ENCODE results near the gene OPCML. TPM values are rescaled to one million over a fixed set of nuclear protein-coding genes. Genes with fewer than 3 reads are reported as not detected.

OPCML gene
- total and polyA plus RNA-seq, 4 donors = 16.6 to 70.3 (median 58.1) TPM

DNA sequence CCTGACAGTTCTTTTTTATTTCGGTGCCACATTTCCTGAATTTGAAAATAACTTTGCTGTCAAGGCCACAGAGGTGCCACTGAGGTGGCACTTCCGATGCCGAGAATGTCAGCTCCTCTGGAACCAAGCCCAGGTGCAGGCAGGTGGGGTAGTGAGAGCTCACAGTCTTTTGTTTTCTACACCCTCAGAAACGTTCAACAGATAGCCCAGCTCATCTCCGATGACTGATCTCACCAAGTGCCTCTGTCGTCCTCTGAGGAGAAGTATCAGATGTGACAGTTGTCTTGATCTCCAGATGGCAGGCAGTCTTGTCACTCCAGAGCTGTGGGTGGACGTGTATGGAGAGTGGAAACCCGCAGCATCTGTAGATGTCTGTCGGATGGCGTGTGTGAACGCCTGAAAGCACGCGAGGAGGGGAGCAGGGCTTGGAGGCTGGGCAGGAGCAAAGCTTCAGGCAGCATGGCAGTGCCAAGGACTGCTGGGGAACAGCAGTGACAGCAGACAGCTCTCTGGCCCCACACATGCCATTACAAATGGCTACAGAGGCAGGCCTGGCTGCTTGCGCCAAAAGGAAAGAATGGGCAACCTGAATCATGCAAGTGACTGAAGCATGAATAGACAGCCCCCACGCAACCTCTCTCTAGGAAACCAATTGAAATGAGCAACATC is 877.0 kb downstream of the OPCML start:
- H3K27ac ChIP-seq (ENCODE audit: low read depth, low read length) = no peak overlapping the region
- peaks cover 3% of the 10 kb centered on the region for H3K4me1 ChIP-seq (ENCODE audit: control insufficient read depth, insufficient read depth, low read length)

DNA sequence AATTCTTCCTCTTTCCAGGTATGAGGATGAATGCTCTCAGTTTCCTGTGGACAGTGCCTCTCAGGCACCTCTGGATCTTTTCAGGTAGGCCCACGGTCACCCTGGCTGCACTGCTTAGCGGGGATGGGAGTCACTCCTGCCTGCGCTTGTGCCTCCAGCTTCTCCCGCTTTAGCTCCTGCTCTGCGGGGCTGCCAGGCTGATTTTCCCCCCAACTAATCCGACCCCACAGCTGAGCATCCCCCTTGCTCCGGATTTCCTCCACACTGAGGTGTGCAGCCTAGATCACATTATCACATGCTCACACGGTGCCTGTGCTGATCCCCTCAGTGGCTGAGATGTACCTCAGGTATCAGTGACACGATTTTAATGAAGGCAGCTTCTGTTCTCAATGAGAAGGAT is 879.1 kb downstream of the OPCML start:
- Histone ChIP-seq H3K27me3 (ENCODE audit: control insufficient read depth, insufficient read depth, low read length) (no peaks in the 10 kb centered on the region), H3K36me3 (ENCODE audit: control insufficient read depth, insufficient read depth, low read length) (peaks cover 2% of the 10 kb centered on the region), H3K4me1 (ENCODE audit: control insufficient read depth, insufficient read depth, low read length) (peaks cover 3% of the 10 kb centered on the region), H3K4me3 (ENCODE audit: low read depth, low read length) (no peak overlapping the region), H3K9me3 (ENCODE audit: control insufficient read depth, insufficient read depth, low read length) (no peaks in the 10 kb centered on the region), H3K27ac (ENCODE audit: low read depth, low read length) (no peak overlapping the region)
- DNase-seq (ENCODE audit: low read depth in 4 of 6, low spot score in 6 of 6) = no peak
- 91% methylated on average over 7 of the region's 9 CpGs for WGBS (ENCODE audit: insufficient coverage)

More for the DNA sequence above, 877.0 kb downstream of the OPCML start:
- Histone ChIP-seq H3K36me3 (ENCODE audit: control insufficient read depth, insufficient read depth, low read length) (peaks cover 2% of the 10 kb centered on the region), H3K9me3 (ENCODE audit: control insufficient read depth, insufficient read depth, low read length) (no peaks in the 10 kb centered on the region), H3K4me3 (ENCODE audit: low read depth, low read length) (no peak overlapping the region), H3K27me3 (ENCODE audit: control insufficient read depth, insufficient read depth, low read length) (no peaks in the 10 kb centered on the region)
- WGBS (ENCODE audit: insufficient coverage) = 90% methylated on average over 13 of the region's 15 CpGs
- peak in 2 of 6 donors; percentile 49 to 52 for DNase-seq (ENCODE audit: low read depth in 4 of 6, low spot score in 6 of 6)

DNA sequence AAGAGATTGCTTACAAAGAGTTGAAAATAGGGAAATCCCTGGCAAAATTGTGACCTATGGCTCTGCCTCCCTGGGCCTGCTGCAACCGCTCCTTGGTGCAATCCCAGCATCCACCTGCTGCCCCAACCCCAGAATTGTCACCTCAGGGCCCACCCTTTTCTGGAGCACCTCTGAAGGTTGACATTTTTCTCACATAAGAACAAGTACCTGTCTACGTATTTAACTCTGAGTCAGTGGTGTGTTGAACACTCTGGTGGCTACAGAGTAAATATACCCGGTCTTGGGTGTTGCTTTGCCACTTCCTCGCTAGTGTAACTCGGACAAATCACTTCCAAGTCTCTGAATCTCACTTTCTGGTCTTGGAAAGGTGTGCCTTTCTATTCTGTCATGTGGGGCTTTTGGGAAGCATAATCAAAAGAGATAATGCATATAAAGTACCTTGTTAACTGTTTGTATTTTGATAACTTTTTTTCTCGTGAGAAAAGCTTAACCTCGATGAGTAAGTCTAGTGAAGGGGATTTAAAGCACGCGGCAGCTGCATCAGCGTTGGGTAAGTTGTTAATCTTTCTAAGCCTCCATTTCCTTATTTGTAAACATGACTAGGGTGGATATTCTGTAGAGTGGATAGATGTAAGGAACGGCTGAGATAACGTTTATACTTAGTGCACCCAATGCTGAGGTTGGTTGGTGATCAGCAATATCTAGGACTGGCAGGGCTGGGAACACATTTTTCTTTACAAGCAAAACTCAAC is 881.2 kb downstream of the OPCML start:
- Histone ChIP-seq H3K4me1 (ENCODE audit: control insufficient read depth, insufficient read depth, low read length) (peaks cover 3% of the 10 kb centered on the region), H3K4me3 (ENCODE audit: low read depth, low read length) (no peak overlapping the region), H3K27me3 (ENCODE audit: control insufficient read depth, insufficient read depth, low read length) (no peaks in the 10 kb centered on the region), H3K9me3 (ENCODE audit: control insufficient read depth, insufficient read depth, low read length) (no peaks in the 10 kb centered on the region), H3K36me3 (ENCODE audit: control insufficient read depth, insufficient read depth, low read length) (peaks cover 2% of the 10 kb centered on the region), H3K27ac (ENCODE audit: low read depth, low read length) (no peak overlapping the region)
- DNase-seq (ENCODE audit: low read depth in 4 of 6, low spot score in 6 of 6) = no peak
- WGBS (ENCODE audit: insufficient coverage) = 92% methylated on average over 4 of the region's 12 CpGs

DNA sequence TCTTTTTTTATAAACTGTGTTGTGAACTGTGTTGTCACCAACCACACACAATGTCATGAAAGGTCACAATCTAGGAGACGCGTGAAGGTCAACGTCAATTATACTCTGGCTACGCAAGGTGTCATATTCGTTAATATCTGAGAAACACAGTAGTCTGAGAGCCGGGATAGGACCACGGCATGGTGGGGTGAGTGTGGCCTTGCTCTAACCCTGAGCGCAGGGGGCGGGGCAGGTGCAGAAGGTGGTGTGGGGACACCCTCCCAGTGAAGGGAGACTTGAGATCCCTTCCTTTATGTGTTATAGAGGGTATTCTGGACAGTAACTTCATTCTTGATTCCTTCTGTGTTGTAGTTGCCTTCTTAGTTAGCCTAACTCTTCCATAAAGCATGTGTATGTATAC is 883.0 kb downstream of the OPCML start:
- Histone ChIP-seq H3K36me3 (ENCODE audit: control insufficient read depth, insufficient read depth, low read length) (no peaks in the 10 kb centered on the region), H3K4me3 (ENCODE audit: low read depth, low read length) (no peak overlapping the region), H3K27ac (ENCODE audit: low read depth, low read length) (no peak overlapping the region), H3K4me1 (ENCODE audit: control insufficient read depth, insufficient read depth, low read length) (peaks cover 4% of the 10 kb centered on the region), H3K27me3 (ENCODE audit: control insufficient read depth, insufficient read depth, low read length) (no peaks in the 10 kb centered on the region), H3K9me3 (ENCODE audit: control insufficient read depth, insufficient read depth, low read length) (no peaks in the 10 kb centered on the region)
- no peak for DNase-seq (ENCODE audit: low read depth in 4 of 6, low spot score in 6 of 6)
- 97% methylated on average over 5 of the region's 9 CpGs for WGBS (ENCODE audit: insufficient coverage)

DNA sequence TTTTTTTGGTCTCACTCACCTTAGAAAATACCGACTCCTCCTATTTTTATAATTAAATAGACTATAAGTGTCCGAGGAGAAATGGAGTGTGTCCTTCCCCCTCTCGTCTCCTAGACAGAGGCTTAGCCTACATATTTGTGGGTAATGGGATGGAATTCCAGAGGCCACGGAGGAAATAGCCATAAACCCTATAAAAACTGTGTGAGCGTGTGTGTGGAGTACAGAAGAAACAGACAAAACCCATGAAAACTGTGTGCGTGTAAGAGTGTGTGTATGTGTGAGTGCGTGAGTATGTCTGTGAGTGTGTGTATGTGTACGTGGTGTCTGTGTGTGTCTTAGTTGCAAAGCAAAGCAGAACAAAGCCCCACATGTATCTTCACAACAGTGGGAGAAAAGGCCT is 883.5 kb downstream of the OPCML start:
- WGBS (ENCODE audit: insufficient coverage) = 95% methylated on average over 4 of the region's 8 CpGs
- no peak for DNase-seq (ENCODE audit: low read depth in 4 of 6, low spot score in 6 of 6)
- Histone ChIP-seq H3K36me3 (ENCODE audit: control insufficient read depth, insufficient read depth, low read length) (no peaks in the 10 kb centered on the region), H3K9me3 (ENCODE audit: control insufficient read depth, insufficient read depth, low read length) (no peaks in the 10 kb centered on the region), H3K27ac (ENCODE audit: low read depth, low read length) (no peak overlapping the region), H3K4me1 (ENCODE audit: control insufficient read depth, insufficient read depth, low read length) (peaks cover 4% of the 10 kb centered on the region), H3K4me3 (ENCODE audit: low read depth, low read length) (no peak overlapping the region), H3K27me3 (ENCODE audit: control insufficient read depth, insufficient read depth, low read length) (no peaks in the 10 kb centered on the region)

DNA sequence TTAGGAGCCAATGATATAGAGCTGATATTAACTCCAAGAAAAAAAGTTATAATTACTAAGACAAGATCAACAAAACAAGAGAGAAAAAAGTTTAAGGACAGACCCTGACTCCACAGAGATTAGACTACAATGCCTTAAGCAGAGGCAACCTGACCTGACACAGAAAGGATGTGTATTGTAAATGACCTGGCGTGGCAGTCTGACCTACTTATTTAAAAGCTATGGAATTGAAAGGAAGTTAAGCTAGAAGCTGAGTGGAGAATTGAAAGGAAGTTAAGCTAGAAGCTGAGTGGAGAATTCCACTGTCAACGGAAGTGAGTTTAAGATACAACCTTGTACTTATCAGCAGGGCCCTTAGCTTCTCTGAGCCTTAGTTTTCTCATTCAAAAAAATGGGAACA is 885.4 kb downstream of the OPCML start:
- H3K4me1 ChIP-seq (ENCODE audit: control insufficient read depth, insufficient read depth, low read length) = peaks cover 9% of the 10 kb centered on the region
- H3K27ac ChIP-seq (ENCODE audit: low read depth, low read length) = no peak overlapping the region
- H3K9me3 ChIP-seq (ENCODE audit: control insufficient read depth, insufficient read depth, low read length) = no peaks in the 10 kb centered on the region
- WGBS (ENCODE audit: insufficient coverage) = 100% methylated on average over 1 of the region's 2 CpGs
- no peak overlapping the region for H3K4me3 ChIP-seq (ENCODE audit: low read depth, low read length)
- no peaks in the 10 kb centered on the region for H3K27me3 ChIP-seq (ENCODE audit: control insufficient read depth, insufficient read depth, low read length)
- H3K36me3 ChIP-seq (ENCODE audit: control insufficient read depth, insufficient read depth, low read length) = peaks cover 4% of the 10 kb centered on the region
- DNase-seq (ENCODE audit: low read depth in 4 of 6, low spot score in 6 of 6) = no peak

DNA sequence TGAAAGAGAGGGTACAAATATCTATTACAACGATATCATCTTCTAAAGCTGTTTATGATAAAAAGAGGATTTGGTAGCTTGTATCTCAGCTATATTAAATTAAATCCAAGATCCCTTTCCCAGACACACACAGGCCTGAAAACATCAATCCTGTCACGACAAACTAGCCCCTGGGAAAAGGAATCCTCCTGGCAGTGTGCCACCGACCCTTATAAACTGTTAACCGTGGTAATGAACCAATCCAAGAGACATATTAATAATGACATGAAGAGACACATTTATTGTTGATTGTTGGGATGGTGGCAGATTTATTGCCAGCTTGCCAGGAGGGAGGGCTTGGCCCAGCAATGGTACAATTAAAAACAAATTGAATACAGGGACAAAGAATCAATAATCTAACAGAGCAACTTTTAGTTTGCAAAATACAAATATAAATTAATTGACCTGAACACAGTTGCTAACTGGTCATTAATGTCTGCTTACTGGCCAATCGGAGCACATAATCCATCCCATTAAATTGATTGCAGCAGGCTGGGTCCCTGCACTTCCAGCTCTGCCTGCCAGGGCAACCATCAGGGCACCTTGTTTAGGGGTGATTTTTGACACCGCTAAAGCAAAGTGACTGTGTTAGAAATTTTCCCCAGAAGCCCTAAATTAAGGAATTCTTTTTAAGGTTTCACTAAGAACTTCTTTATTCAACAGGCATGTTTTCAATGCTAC is 887.6 kb downstream of the OPCML start:
- Histone ChIP-seq H3K36me3 (ENCODE audit: control insufficient read depth, insufficient read depth, low read length) (peaks cover 4% of the 10 kb centered on the region), H3K27ac (ENCODE audit: low read depth, low read length) (no peak overlapping the region), H3K27me3 (ENCODE audit: control insufficient read depth, insufficient read depth, low read length) (no peaks in the 10 kb centered on the region), H3K4me3 (ENCODE audit: low read depth, low read length) (no peak overlapping the region), H3K4me1 (ENCODE audit: control insufficient read depth, insufficient read depth, low read length) (peaks cover 9% of the 10 kb centered on the region), H3K9me3 (ENCODE audit: control insufficient read depth, insufficient read depth, low read length) (no peaks in the 10 kb centered on the region)
- no CpG with 5 or more reads among the region's 6 CpGs for WGBS (ENCODE audit: insufficient coverage)
- peak in 2 of 6 donors; percentile 34 to 81 for DNase-seq (ENCODE audit: low read depth in 4 of 6, low spot score in 6 of 6)

DNA sequence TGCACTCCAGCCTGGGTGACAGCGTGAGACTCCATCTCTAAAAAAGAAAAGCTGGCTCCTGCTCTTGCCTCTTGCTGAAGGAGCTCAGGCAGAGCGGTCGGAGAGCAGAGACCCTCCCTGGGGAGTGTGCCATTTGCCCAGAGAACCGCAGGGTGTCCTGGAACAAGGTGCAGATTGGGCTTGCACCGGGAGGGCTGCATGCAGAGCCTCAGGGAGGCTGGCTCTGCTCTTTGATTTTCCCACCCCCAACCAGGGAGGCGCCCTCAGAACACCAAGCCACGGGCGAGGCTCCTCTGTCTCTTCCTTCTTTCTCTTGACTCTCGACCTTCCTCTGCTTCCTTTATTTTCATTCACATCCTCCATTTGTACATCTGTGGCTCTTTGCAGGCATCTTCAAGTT is 889.1 kb downstream of the OPCML start:
- Histone ChIP-seq H3K36me3 (ENCODE audit: control insufficient read depth, insufficient read depth, low read length) (peaks cover 4% of the 10 kb centered on the region), H3K27ac (ENCODE audit: low read depth, low read length) (no peak overlapping the region), H3K4me3 (ENCODE audit: low read depth, low read length) (no peak overlapping the region), H3K27me3 (ENCODE audit: control insufficient read depth, insufficient read depth, low read length) (no peaks in the 10 kb centered on the region), H3K4me1 (ENCODE audit: control insufficient read depth, insufficient read depth, low read length) (peaks cover 9% of the 10 kb centered on the region), H3K9me3 (ENCODE audit: control insufficient read depth, insufficient read depth, low read length) (no peaks in the 10 kb centered on the region)
- DNase-seq (ENCODE audit: low read depth in 4 of 6, low spot score in 6 of 6) = no peak
- WGBS (ENCODE audit: insufficient coverage) = 38% methylated on average over 9 of the region's 9 CpGs

DNA sequence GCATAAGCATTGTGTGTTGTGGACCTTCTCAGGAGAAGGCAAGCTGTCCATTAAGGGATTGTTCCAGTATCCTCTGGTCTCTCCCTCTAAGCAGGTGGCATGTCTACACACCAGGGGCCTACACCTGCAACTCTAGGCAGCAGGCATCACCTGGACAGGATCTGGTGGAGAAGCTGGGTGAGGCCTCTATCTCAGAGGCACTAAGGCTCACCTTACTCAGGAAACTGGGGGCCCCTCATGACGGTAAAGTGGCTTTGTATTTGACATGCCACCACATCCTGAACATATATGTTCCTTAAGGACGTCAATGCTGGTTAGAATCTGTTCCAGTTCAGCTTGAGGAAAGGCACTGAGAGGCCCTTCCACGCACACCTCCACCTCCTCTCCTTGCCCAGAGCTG is 891.3 kb downstream of the OPCML start:
- H3K27me3 ChIP-seq (ENCODE audit: control insufficient read depth, insufficient read depth, low read length) = no peaks in the 10 kb centered on the region
- H3K9me3 ChIP-seq (ENCODE audit: control insufficient read depth, insufficient read depth, low read length) = no peaks in the 10 kb centered on the region
- WGBS (ENCODE audit: insufficient coverage) = 100% methylated on average over 3 of the region's 3 CpGs
- H3K27ac ChIP-seq (ENCODE audit: low read depth, low read length) = no peak overlapping the region
- no peak overlapping the region for H3K4me3 ChIP-seq (ENCODE audit: low read depth, low read length)
- H3K36me3 ChIP-seq (ENCODE audit: control insufficient read depth, insufficient read depth, low read length) = peaks cover 4% of the 10 kb centered on the region
- DNase-seq (ENCODE audit: low read depth in 4 of 6, low spot score in 6 of 6) = no peak
- H3K4me1 ChIP-seq (ENCODE audit: control insufficient read depth, insufficient read depth, low read length) = peaks cover 9% of the 10 kb centered on the region

Data from spinal cord (tissue), 10 donors.